GM18526 (cell line): ENCODE data around the gene RGS19.

Experiments used
- POLR2A ChIP-seq: IDR thresholded peaks from 3 replicates; pipeline ENCODE4 v1.6.1; 2011; ENCODE audit not compliant: insufficient read length; ENCODE audit errors: extremely low read depth

The RGS19 gene

DNA sequence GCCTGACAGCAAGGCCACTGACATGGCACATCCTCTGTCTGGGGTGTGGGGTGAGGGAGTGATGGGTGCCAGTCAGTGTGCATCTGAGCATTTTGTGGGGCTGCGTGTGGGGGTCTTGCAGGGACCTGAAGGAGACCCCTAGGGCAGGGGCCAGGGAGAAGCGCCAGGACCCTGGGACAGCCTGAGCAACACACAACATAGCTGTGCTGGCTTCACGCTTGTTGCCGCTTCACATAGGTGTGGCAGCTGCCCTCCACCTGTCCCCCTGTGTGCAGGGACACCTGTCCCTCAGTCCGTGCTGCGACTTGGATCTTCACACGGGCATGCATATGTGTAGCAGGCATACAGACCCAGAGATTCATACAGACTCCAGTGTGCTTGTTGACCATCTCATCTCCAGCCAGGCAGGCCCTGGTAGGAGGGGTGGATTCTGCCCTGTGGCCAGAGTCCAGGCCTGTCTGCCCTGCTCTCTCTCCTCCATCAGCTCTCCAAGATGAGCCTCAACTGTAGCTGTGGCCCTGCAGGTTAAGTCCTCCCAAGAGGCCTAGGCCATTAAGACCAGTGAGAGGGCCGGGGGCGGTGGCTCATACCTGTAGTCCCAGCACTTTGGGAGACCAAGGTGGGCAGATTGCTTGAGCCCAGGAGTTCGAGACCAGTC, 31.2 kb upstream of the RGS19 start:
- TF ChIP-seq POLR2A: no peak

DNA sequence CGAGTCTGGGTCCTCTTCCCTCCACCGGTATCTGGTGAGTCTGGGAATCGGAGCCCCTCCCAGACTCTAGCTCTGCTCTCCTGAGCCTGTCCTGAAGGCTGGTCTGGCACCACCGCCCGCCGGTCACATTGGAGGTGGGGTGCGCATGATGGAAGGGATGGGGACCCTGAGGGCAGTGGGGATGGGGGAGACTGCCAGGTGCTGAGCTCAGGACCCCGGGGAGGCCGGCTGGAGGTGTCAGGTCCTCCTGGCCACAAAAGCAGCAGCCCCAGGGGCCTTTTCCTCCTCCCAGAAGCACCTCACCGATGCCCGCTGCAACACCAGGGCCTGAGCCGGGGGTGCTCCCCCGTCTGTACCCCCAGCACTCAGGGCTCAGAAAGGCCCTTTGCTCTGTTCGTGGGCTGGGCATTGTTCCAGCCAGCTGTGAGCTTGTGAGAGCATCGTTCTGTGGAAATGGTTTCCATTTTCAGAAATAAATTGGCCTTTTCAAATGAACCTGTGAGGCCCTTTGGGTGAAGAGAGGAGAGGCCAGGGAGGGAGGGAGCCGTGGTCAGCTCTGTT, 30.6 kb upstream of the RGS19 start:
- TF ChIP-seq POLR2A: no peak

DNA sequence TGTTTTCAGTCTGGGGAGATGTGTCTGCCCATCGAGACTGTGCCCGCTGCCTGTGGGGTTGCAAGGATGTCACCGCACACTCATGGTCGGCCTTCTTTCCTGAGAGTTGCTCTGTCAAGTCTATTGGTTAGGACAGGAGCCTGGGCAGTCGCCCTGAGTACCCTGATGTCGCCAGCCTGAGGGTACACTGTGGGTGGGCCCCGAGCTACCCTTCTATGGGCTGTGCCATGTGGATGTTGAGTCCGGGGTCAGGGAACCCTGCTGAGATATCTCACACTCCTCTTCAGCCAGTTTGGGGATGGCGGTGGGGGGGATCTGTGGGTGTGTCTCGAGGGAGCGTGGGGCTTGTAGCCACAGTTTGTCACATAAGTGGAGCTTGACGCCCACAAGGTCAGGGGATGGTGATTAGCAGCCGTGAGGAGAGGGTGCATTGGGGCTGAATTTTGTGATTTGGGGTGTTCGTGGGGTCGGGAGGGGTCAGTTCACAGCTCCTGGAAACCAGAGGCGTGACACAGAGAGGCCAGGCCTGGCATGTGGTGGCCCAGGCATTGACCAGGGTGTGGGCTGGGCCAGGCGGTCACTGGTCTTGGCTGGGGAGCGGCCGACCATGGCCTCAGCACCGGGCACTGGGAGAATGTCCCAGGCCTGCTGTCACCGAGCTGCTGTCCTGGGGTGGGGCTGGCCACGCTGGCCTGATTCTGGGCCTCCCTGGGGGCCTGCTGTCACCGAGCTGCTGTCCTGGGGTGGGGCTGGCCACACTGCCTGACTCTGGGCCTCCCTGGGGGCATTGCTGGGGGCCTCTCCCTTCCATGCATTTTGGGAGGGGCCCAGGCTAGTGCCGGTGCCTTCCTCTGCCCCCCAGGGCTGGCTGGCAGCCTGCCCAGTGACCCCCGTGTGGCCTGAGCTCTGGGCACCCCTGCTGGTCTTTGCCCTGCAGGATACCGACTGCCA, 29.7 kb upstream of the RGS19 start:
- no peak for TF ChIP-seq POLR2A

DNA sequence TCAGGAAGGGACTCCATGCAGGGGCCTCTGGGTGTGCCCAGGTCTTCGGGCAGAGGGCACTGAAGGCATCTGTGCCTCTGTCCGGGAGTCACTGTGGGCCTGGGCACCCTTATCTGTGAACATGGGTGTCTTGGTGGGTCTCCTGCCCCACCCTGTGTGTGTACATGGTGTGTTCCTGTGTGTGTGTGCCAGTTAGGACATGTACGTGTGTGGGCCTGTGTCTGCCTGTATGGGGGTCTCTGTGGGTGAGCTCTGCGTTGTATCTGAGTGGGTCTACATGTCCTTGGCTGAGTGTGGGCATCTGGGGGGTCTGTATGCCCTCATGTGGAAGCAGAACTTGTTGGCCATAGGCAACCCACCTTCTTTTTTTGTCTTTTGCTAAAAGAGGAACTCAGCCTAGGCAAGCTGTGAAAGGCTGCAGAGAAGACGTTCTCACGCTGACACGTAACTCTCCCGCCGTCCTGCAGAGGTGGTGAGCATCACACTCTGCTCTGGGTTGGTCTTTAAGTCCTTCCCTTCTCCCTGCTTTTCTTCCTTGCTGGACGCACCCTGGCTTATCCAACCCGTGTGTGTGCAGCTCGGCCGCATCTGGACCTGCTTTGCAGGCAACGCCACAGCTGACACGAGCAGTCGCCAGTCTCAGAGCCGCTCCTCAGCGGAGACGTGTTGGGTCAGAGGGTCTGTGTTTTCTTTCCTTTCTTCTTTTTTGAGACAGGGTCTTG, 28.6 kb upstream of the RGS19 start:
- TF ChIP-seq POLR2A: no peak

DNA sequence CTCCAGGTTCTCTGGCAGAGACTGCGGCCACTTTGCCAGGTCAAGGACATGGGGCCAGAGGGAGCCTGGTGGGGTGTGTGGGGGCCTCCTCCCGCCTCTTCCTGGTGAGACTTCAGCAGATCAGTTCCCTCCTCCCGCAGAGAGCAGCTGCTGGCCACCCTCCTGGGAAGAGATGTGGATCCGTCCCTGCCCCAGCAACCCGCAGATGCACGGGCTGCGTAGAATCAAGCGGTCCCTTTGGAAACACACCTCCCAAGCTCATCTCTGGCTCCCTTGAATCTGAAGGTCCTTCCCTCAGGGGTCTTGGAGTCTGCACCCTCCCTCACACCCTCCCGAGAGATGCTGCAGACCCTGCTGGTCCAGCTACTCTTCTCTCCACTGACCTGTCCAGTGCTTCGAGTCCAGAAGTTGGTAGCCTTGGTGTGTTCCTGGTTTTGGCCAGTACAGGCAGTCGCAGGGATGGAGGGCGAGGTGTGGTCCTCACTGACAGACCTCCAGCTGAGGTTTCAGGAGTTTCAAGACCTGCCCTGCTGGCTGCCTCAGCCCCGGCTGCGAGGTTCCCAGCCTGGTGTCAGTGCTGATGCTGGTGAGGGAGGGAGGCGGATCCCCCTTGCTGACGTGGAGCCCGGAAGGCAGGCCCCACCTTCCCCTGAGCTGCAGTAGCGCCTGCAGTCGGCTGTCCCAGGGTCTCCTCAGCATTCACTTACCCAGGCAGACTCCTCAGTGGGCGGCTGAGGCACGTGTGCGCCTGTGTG, 27.8 kb upstream of the RGS19 start, which contains the start of gene NPBWR2:
NPBWR2 (minus strand) TSS at position 585 of the 755 bp plus-strand sequence. CDS start 734 bp downstream, outside the sequence.
- no peak for TF ChIP-seq POLR2A

DNA sequence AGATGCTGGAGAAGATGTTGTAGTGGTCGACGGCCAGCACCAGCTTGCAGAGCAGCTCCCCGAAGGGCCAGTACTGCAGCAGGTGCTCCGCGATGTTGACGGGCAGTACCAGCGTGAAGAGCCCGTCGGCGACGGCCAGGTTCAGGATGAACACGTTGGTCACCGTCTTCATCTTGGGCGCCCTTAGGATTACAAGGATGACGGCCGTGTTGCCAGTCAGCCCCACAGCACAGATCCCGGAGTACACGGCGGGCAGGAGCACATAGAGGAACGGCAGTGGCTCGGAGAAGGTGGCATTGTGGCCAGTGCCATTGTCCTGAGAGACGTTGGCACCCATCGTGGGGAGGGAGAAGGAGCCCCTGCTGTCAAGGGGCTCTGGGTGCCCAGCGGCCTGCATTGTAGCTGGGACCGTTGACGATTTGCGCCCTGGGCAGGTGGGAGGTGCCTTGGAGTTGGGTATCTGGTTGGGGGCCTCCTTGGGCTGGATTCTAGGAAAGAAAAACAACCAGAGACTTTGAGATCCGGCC, 27.2 kb upstream of the RGS19 start:
- TF ChIP-seq POLR2A: no peak

DNA sequence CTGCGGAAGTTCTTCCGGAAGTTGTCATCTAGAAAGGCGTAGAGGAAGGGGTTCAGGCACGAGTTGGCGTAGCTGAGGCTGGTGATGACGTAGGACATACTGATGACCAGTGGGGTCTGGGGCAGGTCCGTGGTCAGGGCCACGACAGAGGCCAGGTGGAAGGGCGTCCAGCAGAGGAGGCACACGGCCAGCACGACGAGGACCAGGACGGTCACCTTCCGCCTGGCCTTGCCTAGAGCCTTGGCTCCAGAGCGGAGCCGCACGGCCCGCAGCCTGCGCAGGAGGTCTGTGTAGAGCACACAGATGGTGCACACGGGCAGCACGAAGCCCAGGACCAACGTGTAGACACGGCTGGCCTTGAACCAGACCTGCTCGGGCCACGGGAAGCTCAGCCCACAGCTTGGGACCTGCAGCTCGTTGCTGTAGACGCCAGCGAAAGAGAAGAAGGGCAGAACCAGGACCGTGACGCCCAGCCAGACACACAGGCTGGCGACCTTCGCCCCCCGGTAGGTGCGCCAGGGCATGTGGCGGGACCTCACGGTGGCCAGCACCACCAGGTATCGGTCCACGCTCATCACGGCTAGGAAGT, 26.6 kb upstream of the RGS19 start:
- TF ChIP-seq POLR2A: no peak

DNA sequence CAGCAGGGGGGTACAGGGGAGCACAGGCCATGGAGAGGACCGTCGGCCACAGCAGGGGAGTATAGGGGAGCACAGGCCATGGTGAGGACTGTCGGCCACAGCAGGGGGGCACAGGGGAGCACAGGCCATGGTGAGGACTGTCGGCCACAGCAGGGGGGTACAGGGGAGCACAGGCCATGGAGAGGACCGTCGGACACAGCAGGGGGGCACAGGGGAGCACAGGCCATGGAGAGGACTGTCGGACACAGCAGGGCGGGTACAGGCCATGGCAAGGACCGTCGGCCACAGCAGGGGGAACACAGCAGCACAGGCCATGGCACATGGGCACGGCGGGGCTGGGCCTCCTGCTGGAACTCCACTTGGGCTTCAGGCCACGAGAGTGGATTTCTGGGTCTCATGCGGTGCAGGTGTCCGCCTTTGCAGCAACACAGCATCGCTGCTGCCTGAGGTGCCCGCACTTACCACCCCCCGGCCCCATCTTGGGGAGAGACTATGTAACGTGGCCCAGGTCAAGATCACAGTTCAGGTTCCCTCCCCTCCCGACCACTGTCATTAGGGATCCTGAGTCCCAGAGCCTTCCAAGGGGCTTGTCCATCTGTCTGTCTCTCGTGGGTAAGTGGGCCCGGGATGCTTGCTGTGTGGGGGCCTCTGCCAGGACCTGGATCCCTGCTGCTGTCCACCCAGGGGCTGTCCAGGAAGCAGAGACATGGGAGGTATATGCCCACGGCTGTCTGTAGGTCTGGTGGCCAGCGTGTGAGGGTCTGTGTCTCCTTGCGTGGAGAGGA, 25.5 kb upstream of the RGS19 start:
- no peak for TF ChIP-seq POLR2A

DNA sequence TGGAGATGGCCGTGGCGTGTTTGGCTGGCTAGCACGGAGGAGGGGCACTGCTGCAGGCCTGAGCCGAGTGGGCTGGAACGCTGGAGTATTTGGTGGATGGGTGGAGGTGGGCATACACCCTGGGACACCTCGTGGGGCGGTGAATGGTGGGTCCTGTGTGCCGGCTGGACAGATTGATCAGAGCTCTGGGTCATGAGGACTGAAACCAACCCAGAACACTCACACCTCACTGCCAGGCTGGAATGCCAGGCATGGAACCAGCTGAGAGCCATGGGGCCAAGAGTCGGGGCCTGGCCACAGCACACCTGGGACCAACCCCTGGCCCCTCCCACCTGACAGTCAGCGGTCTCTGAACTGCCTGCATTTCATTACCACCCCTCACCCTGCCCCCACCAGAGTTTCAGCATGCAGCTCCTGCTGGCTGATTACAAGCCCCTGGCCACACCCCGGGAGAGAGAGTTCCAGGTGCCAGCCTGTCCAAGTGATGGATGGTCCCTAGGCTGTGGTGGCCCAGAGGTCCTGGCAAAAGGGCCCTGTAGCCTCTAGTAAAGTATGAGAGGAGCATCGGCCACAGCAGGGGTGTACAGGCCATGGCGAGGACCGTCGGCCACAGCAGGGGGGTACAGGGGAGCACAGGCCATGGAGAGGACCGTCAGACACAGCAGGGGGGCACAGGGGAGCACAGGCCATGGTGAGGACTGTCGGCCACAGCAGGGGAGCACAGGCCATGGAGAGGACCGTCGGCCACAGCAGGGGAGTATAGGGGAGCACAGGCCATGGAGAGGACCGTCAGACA, 24.8 kb upstream of the RGS19 start:
- TF ChIP-seq POLR2A: no peak

DNA sequence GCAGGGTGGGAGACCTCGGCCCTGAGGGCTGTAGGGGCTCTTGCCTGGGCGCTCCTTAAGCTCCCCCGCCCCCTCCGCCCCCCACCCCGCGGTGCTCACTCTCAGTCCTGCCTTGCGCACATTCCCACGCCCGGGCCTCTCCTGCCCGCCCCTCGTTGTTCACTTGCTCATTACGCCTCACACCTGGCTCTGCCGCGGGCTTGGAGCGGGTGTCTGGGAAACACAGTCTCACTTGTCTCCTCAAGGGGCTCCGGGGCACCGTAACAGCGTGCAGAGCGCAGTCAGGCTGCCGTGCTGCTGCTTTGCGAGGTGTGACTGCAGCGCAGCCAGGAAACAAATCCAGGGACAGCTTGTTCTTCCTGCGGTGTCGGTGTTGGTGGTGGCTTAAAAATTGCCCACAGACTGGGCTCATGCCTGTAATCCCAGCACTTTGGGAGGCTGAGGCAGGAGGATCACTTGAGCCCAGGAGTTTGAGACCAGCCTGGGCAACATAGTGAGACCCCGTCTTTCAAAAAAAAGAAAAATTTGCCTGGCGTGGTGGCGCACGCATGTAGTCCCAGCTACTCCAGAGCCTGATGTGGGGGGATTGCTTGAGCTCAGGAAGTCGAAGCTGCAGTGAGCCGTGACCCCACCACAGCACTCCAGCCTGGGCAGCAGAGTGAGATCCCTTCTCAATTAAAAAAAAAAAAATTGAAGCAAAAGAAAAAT, 23.5 kb upstream of the RGS19 start:
- TF ChIP-seq POLR2A: no peak

DNA sequence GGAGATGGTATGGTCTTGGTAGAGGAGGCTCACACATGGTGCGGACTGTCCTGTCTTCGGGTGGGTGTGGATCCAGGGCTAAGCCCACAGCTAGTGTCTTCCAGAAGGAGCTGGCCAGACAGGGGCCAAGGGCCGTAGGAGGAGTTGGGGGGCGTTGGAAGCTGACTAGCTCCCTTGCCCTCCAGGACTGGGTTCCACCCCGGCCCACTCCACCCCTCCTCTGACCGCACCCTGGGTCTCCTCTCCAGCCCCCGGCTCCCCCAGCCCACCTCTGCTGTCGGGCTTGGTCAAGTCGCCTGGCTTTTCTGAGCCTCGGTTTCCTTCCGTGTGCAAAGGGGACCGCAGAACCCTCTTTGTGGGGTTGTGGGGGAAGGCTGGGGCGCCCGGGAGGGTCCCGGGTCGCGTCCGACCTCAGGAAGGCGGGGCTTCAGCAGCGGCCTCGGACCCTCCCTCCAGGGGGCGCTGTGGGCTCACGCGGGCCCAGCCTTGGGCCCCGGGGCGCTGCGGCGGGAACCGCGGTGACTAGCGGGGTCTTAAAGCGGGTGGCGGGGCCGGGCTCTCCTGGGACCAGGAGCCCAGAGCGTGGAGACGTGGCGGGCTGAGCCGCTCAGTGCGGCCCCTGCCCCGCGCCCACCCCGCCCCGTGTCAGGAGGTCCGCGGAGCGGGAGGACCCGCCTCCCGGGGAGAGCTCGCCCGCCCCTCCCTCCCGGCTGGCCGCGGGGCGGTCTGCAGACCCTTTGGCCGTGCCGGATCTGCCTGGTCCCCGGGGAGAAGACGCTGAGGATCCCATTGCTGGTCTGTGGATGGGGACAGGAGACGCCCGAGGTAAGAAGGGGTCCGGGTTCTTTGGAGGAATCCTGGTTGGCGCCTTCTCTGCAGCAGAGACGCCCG, 22.7 kb upstream of the RGS19 start:
- TF ChIP-seq POLR2A: no peak
